ENCODE measurements around the gene FHOD3.

- TF ChIP-seq CTCF (IDR thresholded peaks at IDR 0.05) (no peak), POLR2A (IDR thresholded peaks at IDR 0.05) (no peak), EP300 (IDR thresholded peaks at IDR 0.05) (no peak)
These were observed 122.5 kb downstream of the FHOD3 start for GRCh38 chr18:36419900-36420531.
